Activated CD4-positive, CD25-positive, alpha-beta regulatory T cell treated with anti-CD3 and anti-CD28 coated beads, Interleukin-2, amount 50 U/mL, for 24 hours (primary cell): ENCODE measurements around the gene SLC6A4.
"Not testable (repeated sequence)": the region's sequence is repeated elsewhere in the genome, so short reads cannot be mapped to it uniquely, and the experiment has no call there.

ENCODE experiments used
- ATAC-seq, 2 donors: fragments of 150-1000 bp; cut with Tn5 transposase; one replicate each; pipeline ENCODE4 v1.10.0; 2021; ENCODE audit warnings: mild to moderate bottlenecking in 1 of 2, moderate library complexity in 1 of 2

Gene SLC6A4

GRCh38 chr17:30219315-30219714, 16.2 kb downstream of the SLC6A4 start:
- ATAC-seq = no peak

- no peak for ATAC-seq
Observed at GRCh38 chr17:30218799-30219198, 16.7 kb downstream of the SLC6A4 start.

- no peak for ATAC-seq
Observed at GRCh38 chr17:30217746-30218245, 17.7 kb downstream of the SLC6A4 start.

GRCh38 chr17:30217054-30217453, 18.4 kb downstream of the SLC6A4 start:
- no peak for ATAC-seq

- ATAC-seq = peak; percentile 25 to 55
Observed at GRCh38 chr17:30212750-30213149, 22.7 kb downstream of the SLC6A4 start.

GRCh38 chr17:30211371-30211770, 24.1 kb downstream of the SLC6A4 start:
- ATAC-seq = no peak

GRCh38 chr17:30210901-30211300, 24.6 kb downstream of the SLC6A4 start:
- ATAC-seq = no peak

- ATAC-seq = no peak
Observed at GRCh38 chr17:30210366-30210765, 25.1 kb downstream of the SLC6A4 start.

- no peak for ATAC-seq
Observed at GRCh38 chr17:30209930-30210329, 25.6 kb downstream of the SLC6A4 start.

GRCh38 chr17:30208214-30208613, 27.3 kb downstream of the SLC6A4 start:
- ATAC-seq = no peak

GRCh38 chr17:30207655-30208054, 27.8 kb downstream of the SLC6A4 start:
- no peak for ATAC-seq

GRCh38 chr17:30203471-30203981, 32.0 kb downstream of the SLC6A4 start:
- no peak for ATAC-seq

- ATAC-seq = not testable (repeated sequence)
Observed at GRCh38 chr17:30200656-30201055, 34.8 kb downstream of the SLC6A4 start.

GRCh38 chr17:30200106-30200505, 35.4 kb downstream of the SLC6A4 start:
- ATAC-seq = no peak

GRCh38 chr17:30199600-30199999, 35.9 kb downstream of the SLC6A4 start:
- ATAC-seq = no peak

GRCh38 chr17:30197416-30197815, 38.1 kb downstream of the SLC6A4 start:
- ATAC-seq = no peak

GRCh38 chr17:30196504-30196903, 39.0 kb downstream of the SLC6A4 start:
- ATAC-seq = no peak

- no peak for ATAC-seq
Observed at GRCh38 chr17:30191072-30191471, 44.4 kb downstream of the SLC6A4 start.

- ATAC-seq = peak in 1 of 2 donors; percentile 13
Observed at GRCh38 chr17:30188211-30188939, 47.1 kb downstream of the SLC6A4 start.

GRCh38 chr17:30187573-30187972, 47.9 kb downstream of the SLC6A4 start:
- no peak for ATAC-seq

- ATAC-seq = no peak
Observed at GRCh38 chr17:30186761-30187160, 48.7 kb downstream of the SLC6A4 start.

GRCh38 chr17:30176855-30177254, 58.6 kb downstream of the SLC6A4 start:
- no peak for ATAC-seq

GRCh38 chr17:30174556-30174955, 60.9 kb downstream of the SLC6A4 start:
- ATAC-seq = no peak

GRCh38 chr17:30173649-30174048, 61.8 kb downstream of the SLC6A4 start:
- ATAC-seq = peak; percentile 87 to 93

GRCh38 chr17:30172560-30172959, 62.9 kb downstream of the SLC6A4 start:
- no peak for ATAC-seq
